SU-DHL-6 (cell line): ENCODE data around the gene SPRY4.
"Not testable (repeated sequence)": the region's sequence is repeated elsewhere in the genome, so short reads cannot be mapped to it uniquely, and the experiment has no call there.

Experiments used
- EZH2phosphoT487 ChIP-seq: fragments of 200-600 bp; sonication (generic), shearing (Covaris generic); conservative IDR thresholded peaks from 2 replicates; pipeline ENCODE4 v1.6.1; 2018; ENCODE audit warnings: mild to moderate bottlenecking, antibody characterized with exemption, low read length, moderate library complexity, mixed read lengths
- TF ChIP-seq, protein P1 (sequence below): fragments of 200-600 bp; sonication (generic); IDR thresholded peaks from one replicate; pipeline ENCODE4 v1.5.1; 2017; ENCODE audit warnings: antibody characterized with exemption, mild to moderate bottlenecking, low read length, moderate library complexity; ENCODE audit not compliant: insufficient read depth, poor library complexity, severe bottlenecking

DNA sequence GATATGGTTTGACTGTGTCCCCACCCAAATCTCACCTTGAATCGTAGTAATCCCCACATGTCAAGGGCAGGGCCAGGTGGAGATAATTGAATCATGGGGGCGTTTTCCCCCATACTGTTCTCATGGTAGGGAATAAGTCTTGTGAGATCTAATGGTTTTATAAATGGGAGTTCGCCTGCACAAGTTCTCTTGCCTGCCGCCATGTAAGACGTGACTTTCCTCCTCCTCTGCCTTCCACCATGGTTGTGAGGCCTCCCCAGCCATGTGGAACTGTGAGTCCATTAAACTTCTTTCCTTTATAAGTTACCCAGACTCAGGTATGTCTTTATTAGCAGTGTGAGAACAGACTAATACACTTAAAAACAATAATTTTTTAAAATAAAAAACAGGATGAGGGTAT lies 52.2 kb downstream of the SPRY4 start:
- TF ChIP-seq, protein P1, sequence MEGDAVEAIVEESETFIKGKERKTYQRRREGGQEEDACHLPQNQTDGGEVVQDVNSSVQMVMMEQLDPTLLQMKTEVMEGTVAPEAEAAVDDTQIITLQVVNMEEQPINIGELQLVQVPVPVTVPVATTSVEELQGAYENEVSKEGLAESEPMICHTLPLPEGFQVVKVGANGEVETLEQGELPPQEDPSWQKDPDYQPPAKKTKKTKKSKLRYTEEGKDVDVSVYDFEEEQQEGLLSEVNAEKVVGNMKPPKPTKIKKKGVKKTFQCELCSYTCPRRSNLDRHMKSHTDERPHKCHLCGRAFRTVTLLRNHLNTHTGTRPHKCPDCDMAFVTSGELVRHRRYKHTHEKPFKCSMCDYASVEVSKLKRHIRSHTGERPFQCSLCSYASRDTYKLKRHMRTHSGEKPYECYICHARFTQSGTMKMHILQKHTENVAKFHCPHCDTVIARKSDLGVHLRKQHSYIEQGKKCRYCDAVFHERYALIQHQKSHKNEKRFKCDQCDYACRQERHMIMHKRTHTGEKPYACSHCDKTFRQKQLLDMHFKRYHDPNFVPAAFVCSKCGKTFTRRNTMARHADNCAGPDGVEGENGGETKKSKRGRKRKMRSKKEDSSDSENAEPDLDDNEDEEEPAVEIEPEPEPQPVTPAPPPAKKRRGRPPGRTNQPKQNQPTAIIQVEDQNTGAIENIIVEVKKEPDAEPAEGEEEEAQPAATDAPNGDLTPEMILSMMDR = not testable (repeated sequence)
- not testable (repeated sequence) for TF ChIP-seq EZH2phosphoT487
